NCI-H2029 treated with DMSO at 0.1 percent for 48 hours (cell line): ENCODE measurements around the gene CHCHD3.
"Not testable (repeated sequence)": the region's sequence is repeated elsewhere in the genome, so short reads cannot be mapped to it uniquely, and the experiment has no call there.

Experiments used
- DNase-seq: peaks from one replicate; lab custom pipeline; 2025; lab: John Stamatoyannopoulos, UW

The CHCHD3 gene

GRCh38 chr7:133003052-133003910, 78.6 kb downstream of the CHCHD3 start:
- DNase-seq = no peak

GRCh38 chr7:133001727-133002126, 80.2 kb downstream of the CHCHD3 start:
- DNase-seq = no peak

GRCh38 chr7:132999845-133000244, 82.0 kb downstream of the CHCHD3 start:
- no peak for DNase-seq

GRCh38 chr7:132998763-132999162, 83.1 kb downstream of the CHCHD3 start:
- no peak for DNase-seq

- no peak for DNase-seq
Measured at GRCh38 chr7:132997505-132997904, 84.4 kb downstream of the CHCHD3 start.

- no peak for DNase-seq
Measured at GRCh38 chr7:132996581-132997242, 85.2 kb downstream of the CHCHD3 start.

- no peak for DNase-seq
Measured at GRCh38 chr7:132993377-132994013, 88.4 kb downstream of the CHCHD3 start.

- no peak for DNase-seq
Measured at GRCh38 chr7:132991615-132992587, 90.0 kb downstream of the CHCHD3 start.

- no peak for DNase-seq
Measured at GRCh38 chr7:132988117-132988516, 93.8 kb downstream of the CHCHD3 start.

GRCh38 chr7:132980402-132980801, 101.5 kb downstream of the CHCHD3 start:
- no peak for DNase-seq

GRCh38 chr7:132979524-132979923, 102.4 kb downstream of the CHCHD3 start:
- DNase-seq = no peak

- DNase-seq = no peak
Measured at GRCh38 chr7:132977234-132977633, 104.7 kb downstream of the CHCHD3 start.

GRCh38 chr7:132972745-132973144, 109.1 kb downstream of the CHCHD3 start:
- no peak for DNase-seq

GRCh38 chr7:132970257-132970656, 111.6 kb downstream of the CHCHD3 start:
- DNase-seq = no peak

GRCh38 chr7:132969520-132969919, 112.4 kb downstream of the CHCHD3 start:
- DNase-seq = no peak

- not testable (repeated sequence) for DNase-seq
Measured at GRCh38 chr7:132967470-132967848, 114.4 kb downstream of the CHCHD3 start.

GRCh38 chr7:132966754-132967469, 115.0 kb downstream of the CHCHD3 start:
- no peak for DNase-seq

GRCh38 chr7:132965951-132966350, 115.9 kb downstream of the CHCHD3 start:
- DNase-seq = no peak

GRCh38 chr7:132964876-132965275, 117.0 kb downstream of the CHCHD3 start:
- DNase-seq = no peak

GRCh38 chr7:132959891-132960290, 122.0 kb downstream of the CHCHD3 start:
- DNase-seq = no peak

- DNase-seq = no peak
Measured at GRCh38 chr7:132956556-132956955, 125.3 kb downstream of the CHCHD3 start.
